ENCODE data around the gene GAK. TPM values are rescaled to one million over a fixed set of nuclear protein-coding genes. Genes with fewer than 3 reads are reported as not detected.

GAK gene
- total RNA-seq, 1 donor from 2014 or later, result 27.6 TPM

DNA sequence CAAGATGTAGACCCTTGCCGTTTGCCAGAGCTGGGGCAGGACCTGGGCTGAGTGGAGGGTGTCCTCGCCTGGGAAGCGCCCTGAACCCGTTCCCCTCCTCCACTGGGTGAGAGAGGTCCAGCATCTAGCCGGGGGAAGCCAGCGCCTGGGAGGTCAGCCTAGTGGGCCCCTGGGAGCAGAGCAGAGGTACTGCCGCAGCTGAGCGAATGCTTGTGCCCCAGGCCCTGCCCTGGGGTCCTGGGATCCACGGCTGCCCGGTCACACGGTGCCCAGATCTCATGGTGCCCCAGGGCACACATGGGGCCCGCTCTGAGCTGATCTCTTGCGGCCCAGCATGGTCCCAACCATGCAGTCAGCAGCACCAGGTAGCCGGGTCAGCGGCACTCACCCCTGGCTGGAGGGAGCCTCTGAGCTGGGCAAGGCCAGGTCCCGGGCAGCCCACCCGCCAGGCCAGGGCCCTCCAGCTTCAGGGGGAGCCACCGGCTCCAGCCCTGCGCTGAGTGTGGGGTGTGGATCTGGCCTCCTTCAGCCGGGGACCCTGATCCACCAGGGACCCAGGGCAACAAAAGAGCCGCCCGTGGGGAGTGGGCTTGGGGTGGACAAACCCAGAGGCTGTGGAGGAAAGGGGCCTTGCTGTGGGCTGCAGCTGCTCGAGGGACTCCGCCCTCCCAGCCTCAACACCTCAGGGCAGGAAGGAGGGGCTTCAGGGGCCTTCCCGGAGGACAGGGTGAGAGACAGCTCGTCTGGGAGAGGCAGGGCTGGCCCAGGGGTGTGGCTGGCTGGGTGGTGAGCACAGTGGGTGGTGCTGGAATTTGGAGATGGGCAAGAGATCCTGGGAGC is 102.1 kb downstream of the GAK start:
- H3K4me1 ChIP-seq, result peaks cover 7% of the 10 kb centered on the region
- no peak for DNase-seq (ENCODE audit: low spot score)
- H3K4me3 Mint-ChIP-seq, result no peak overlapping the region
- peaks cover 16% of the 10 kb centered on the region for H3K27me3 Mint-ChIP-seq (ENCODE audit: insufficient read depth, low read depth)
- H3K4me3 ChIP-seq, result no peak overlapping the region
- no peak overlapping the region for H2AFZ ChIP-seq (replicated peaks)
- no peaks in the 10 kb centered on the region for H3K36me3 Mint-ChIP-seq
- H3K4me2 ChIP-seq, result no peak overlapping the region
- no peaks in the 10 kb centered on the region for H3K9me3 ChIP-seq (ENCODE audit: low read depth)
- no peaks in the 10 kb centered on the region for H3K4me1 Mint-ChIP-seq
- H3K27me3 ChIP-seq, result peaks cover 57% of the 10 kb centered on the region
- no peak overlapping the region for H3K27ac Mint-ChIP-seq
- peaks cover 27% of the 10 kb centered on the region for H4K20me1 ChIP-seq (ENCODE audit: low read depth)
- no peaks in the 10 kb centered on the region for H3K79me2 ChIP-seq (ENCODE audit: low read depth)
- H3K36me3 ChIP-seq, result no peaks in the 10 kb centered on the region
- no peak for TF ChIP-seq EZH2 (IDR thresholded peaks at IDR 0.05)
- no peak for TF ChIP-seq CTCF (IDR thresholded peaks at IDR 0.05)
- no peak for TF ChIP-seq EZH2phosphoT487 (IDR thresholded peaks at IDR 0.05)
- H3K27ac ChIP-seq, result no peak overlapping the region
- no peaks in the 10 kb centered on the region for H3K9me3 Mint-ChIP-seq
- no peak overlapping the region for H3K9ac ChIP-seq
- H3F3A ChIP-seq (ENCODE audit: low read depth), result peaks cover 3% of the 10 kb centered on the region

DNA sequence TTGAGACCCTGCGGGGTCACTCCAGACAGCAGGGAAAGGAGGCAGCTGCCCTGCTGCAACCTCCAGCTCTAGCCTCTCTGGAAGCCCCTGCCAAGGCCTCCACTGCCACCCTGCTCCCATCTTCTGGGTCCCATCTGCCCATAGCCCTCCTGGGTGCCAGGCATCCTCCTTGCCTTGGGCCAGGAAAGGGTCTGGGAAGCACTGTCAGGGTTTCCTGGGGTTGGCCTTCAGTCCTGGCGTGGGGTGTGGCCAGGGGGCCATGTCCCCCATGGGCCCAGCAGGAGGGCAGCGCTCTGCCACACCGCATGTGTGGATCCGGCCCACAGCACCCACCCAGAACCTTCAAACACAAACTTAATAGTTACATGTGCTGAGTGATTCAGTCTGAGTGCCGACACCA is 102.8 kb downstream of the GAK start:
- H3K4me3 Mint-ChIP-seq, result no peak overlapping the region
- H3K9ac ChIP-seq, result no peak overlapping the region
- H3K27ac Mint-ChIP-seq, result no peak overlapping the region

DNA sequence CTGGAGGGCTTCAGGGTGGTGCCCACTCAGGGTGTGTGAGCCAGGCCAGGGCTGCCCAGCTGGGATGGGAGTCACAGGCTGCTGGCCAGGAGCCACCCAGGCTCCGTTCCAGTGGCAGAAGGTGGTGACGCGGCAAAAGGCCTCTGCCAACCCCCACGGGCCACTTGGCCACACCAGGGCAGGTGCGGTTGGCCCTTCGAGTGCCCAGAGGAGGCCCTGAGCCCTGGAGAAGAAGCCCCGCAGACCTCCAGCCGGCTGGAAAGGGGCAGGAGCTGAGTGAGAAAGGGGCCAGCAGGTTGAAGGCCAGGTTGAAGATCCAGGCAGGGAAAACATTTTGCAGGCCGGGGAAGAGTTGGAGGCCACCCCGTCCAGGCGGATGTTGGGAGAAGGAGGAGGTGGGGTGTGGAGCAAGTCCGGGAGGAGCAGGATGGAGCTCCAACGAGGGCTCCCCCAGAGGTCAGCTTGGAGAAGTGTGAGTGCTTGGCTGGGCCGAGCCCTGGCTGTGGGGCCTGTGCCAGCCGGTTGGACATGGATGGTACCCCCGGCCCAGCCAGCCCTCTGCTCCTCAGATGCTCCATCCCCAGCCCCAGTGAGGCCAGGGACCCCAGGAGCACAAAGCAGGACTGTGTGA is 103.4 kb downstream of the GAK start:
- Histone ChIP-seq H3K4me3 (no peak overlapping the region), H3K36me3 (no peaks in the 10 kb centered on the region), H3F3A (ENCODE audit: low read depth) (peaks cover 3% of the 10 kb centered on the region), H3K27ac (no peak overlapping the region), H3K4me2 (no peak overlapping the region), H3K4me1 (peaks cover 7% of the 10 kb centered on the region), H3K9me3 (ENCODE audit: low read depth) (no peaks in the 10 kb centered on the region), H3K9ac (no peak overlapping the region), H3K27me3 (peaks cover 69% of the 10 kb centered on the region), H2AFZ (replicated peaks) (no peak overlapping the region), H3K79me2 (ENCODE audit: low read depth) (no peaks in the 10 kb centered on the region), H4K20me1 (ENCODE audit: low read depth) (peaks cover 39% of the 10 kb centered on the region)
- H3K9me3 Mint-ChIP-seq, result no peaks in the 10 kb centered on the region
- DNase-seq (ENCODE audit: low spot score), result peak; percentile 45
- no peak overlapping the region for H3K27ac Mint-ChIP-seq
- peak overlapping the region; percentile 43 for H3K4me3 Mint-ChIP-seq
- TF ChIP-seq CTCF (IDR thresholded peaks at IDR 0.05) (peak; percentile 21), EZH2 (IDR thresholded peaks at IDR 0.05) (peak; percentile 9), EZH2phosphoT487 (IDR thresholded peaks at IDR 0.05) (no peak)
- peaks cover 26% of the 10 kb centered on the region for H3K27me3 Mint-ChIP-seq (ENCODE audit: insufficient read depth, low read depth)
- no peaks in the 10 kb centered on the region for H3K4me1 Mint-ChIP-seq
- H3K36me3 Mint-ChIP-seq, result no peaks in the 10 kb centered on the region

More for the DNA sequence above, 102.8 kb downstream of the GAK start:
- no peak for TF ChIP-seq EZH2 (IDR thresholded peaks at IDR 0.05)
- TF ChIP-seq EZH2phosphoT487 (IDR thresholded peaks at IDR 0.05), result no peak
- TF ChIP-seq CTCF (IDR thresholded peaks at IDR 0.05), result no peak
- Histone ChIP-seq H3K9me3 (ENCODE audit: low read depth) (no peaks in the 10 kb centered on the region), H3K79me2 (ENCODE audit: low read depth) (no peaks in the 10 kb centered on the region), H3K36me3 (no peaks in the 10 kb centered on the region), H2AFZ (replicated peaks) (no peak overlapping the region), H3K27me3 (peaks cover 64% of the 10 kb centered on the region), H3K4me3 (no peak overlapping the region), H3K27ac (no peak overlapping the region), H3F3A (ENCODE audit: low read depth) (peaks cover 3% of the 10 kb centered on the region), H3K4me2 (no peak overlapping the region), H4K20me1 (ENCODE audit: low read depth) (peaks cover 34% of the 10 kb centered on the region), H3K4me1 (peaks cover 7% of the 10 kb centered on the region)
- H3K4me1 Mint-ChIP-seq, result no peaks in the 10 kb centered on the region
- no peaks in the 10 kb centered on the region for H3K36me3 Mint-ChIP-seq
- DNase-seq (ENCODE audit: low spot score), result no peak
- no peaks in the 10 kb centered on the region for H3K9me3 Mint-ChIP-seq
- H3K27me3 Mint-ChIP-seq (ENCODE audit: insufficient read depth, low read depth), result peaks cover 23% of the 10 kb centered on the region
